SK-N-SH (cell line): ENCODE data around the gene ECHDC1. TPM values are rescaled to one million over a fixed set of nuclear protein-coding genes. Genes with fewer than 3 reads are reported as not detected.

Experiments used
- CTCF ChIA-PET: fragments of 300-600, 350-600 bp; formaldehyde crosslinking; extraction: SDS; loops from one replicate; lab custom pipeline; 2021; lab: Yijun Ruan, JAX
- POLR2A ChIA-PET: fragments of 350-600 bp; sonication (Branson Sonifier 250); formaldehyde crosslinking; extraction: SDS; loops from one replicate; lab custom pipeline; 2020; ENCODE audit warnings: antibody characterized with exemption, inconsistent platforms; lab: Yijun Ruan, JAX
- DNase-seq: peaks from one replicate; pipeline ENCODE4 v3.0.0; 2012
- H2AFZ ChIP-seq: fragments of 200-600 bp; sonication (generic); 2 replicates; pipeline ENCODE4 v1.8.1; 2016; ENCODE audit warnings: antibody characterized with exemption, mild to moderate bottlenecking, low read depth
- H3F3A ChIP-seq: fragments of 200-600 bp; sonication (generic); replicated peaks from 2 replicates; pipeline ENCODE3; 2016; ENCODE audit warnings: antibody characterized with exemption, mild to moderate bottlenecking; ENCODE audit not compliant: insufficient read depth
- H3K27ac ChIP-seq, 2 experiments: fragments of 200-500 bp in 1 of 2; fragments of 200-600 bp in 1 of 2; sonication (Bioruptor generic) in 1 of 2; sonication (generic), shearing (Covaris generic) in 1 of 2; 2 replicates each; pipeline versions ENCODE4 v1.5.1 to v1.6.1; 2014 to 2016; ENCODE audit warnings: low read depth in 2 of 2, inconsistent platforms in 1 of 2, low read length in 1 of 2, mild to moderate bottlenecking in 1 of 2, mixed read lengths in 1 of 2
- H3K27me3 ChIP-seq: fragments of 200-600 bp; sonication (generic), shearing (Covaris generic); 2 replicates; pipeline ENCODE4 v1.6.1; 2016; ENCODE audit warnings: mixed run types; ENCODE audit not compliant: insufficient read depth
- H3K36me3 ChIP-seq, 2 experiments: fragments of 200-500 bp in 1 of 2; fragments of 200-600 bp in 1 of 2; sonication (Bioruptor generic) in 1 of 2; sonication (generic) in 1 of 2; replicated peaks in 1 of 2; 2 replicates each; pipeline versions ENCODE3 to v1.5.1; 2014 to 2016; ENCODE audit warnings: low read length in 1 of 2, mild to moderate bottlenecking in 1 of 2; ENCODE audit not compliant: insufficient read depth in 2 of 2, control insufficient read depth in 1 of 2
- H3K4me1 ChIP-seq, 2 experiments: fragments of 200-500 bp in 1 of 2; fragments of 200-600 bp in 1 of 2; sonication (Bioruptor generic) in 1 of 2; sonication (generic), shearing (Covaris generic) in 1 of 2; 2 replicates each; pipeline versions ENCODE4 v1.5.1 to v1.6.1; 2014 to 2016; ENCODE audit warnings: low read depth in 1 of 2, low read length in 1 of 2, mixed run types in 1 of 2; ENCODE audit not compliant: insufficient read depth in 2 of 2, control insufficient read depth in 1 of 2
- H3K4me2 ChIP-seq: fragments of 200-600 bp; sonication (generic), shearing (Covaris generic); 2 replicates; pipeline ENCODE4 v1.6.1; 2017; ENCODE audit warnings: mixed run types
- H3K4me3 ChIP-seq, 2 experiments: fragments of 200-500 bp in 1 of 2; fragments of 200-600 bp in 1 of 2; sonication (Bioruptor generic) in 1 of 2; sonication (generic), shearing (Covaris generic) in 1 of 2; 2 replicates each; pipeline versions ENCODE4 v1.5.1 to v1.8.1; 2014 to 2016; ENCODE audit warnings: low read depth in 2 of 2, inconsistent platforms in 1 of 2, low read length in 1 of 2, mild to moderate bottlenecking in 1 of 2, mixed read lengths in 1 of 2, moderate library complexity in 1 of 2
- H3K79me2 ChIP-seq: fragments of 200-600 bp; sonication (generic); 2 replicates; pipeline ENCODE4 v1.8.1; 2017; ENCODE audit warnings: mild to moderate bottlenecking; ENCODE audit not compliant: insufficient read depth
- H3K9ac ChIP-seq: fragments of 200-600 bp; sonication (generic); 2 replicates; pipeline ENCODE4 v1.6.1; 2017; ENCODE audit warnings: mixed run types
- H3K9me2 ChIP-seq: fragments of 200-600 bp; sonication (generic); 2 replicates; pipeline ENCODE4 v1.6.1; 2017; ENCODE audit warnings: mixed run types
- H3K9me3 ChIP-seq: fragments of 200-600 bp; sonication (generic); 2 replicates; pipeline ENCODE4 v1.6.1; 2017; ENCODE audit warnings: mixed run types, mild to moderate bottlenecking, moderate library complexity
- H4K20me1 ChIP-seq: fragments of 200-600 bp; sonication (generic); 2 replicates; pipeline ENCODE4 v1.6.1; 2017; ENCODE audit warnings: mild to moderate bottlenecking, mixed run types; ENCODE audit not compliant: insufficient read depth
- CTCF ChIP-seq: fragments of 200-600 bp; sonication (generic); IDR thresholded peaks from 2 replicates; pipeline ENCODE4 v1.6.1; 2017; ENCODE audit warnings: antibody characterized with exemption, mild to moderate bottlenecking, moderate library complexity
- FOSL2 ChIP-seq: IDR thresholded peaks from 2 replicates; pipeline ENCODE4 v1.4.0; 2012; ENCODE audit warnings: low read depth, mild to moderate bottlenecking, moderate library complexity, borderline replicate concordance
- GABPA ChIP-seq: IDR thresholded peaks from 2 replicates; pipeline ENCODE4 v1.4.0; 2012; ENCODE audit warnings: low read depth, mild to moderate bottlenecking
- JUND ChIP-seq: IDR thresholded peaks from 2 replicates; pipeline ENCODE4 v1.4.0; 2012
- MXI1 ChIP-seq: IDR thresholded peaks from 2 replicates; pipeline ENCODE4 v1.6.1; 2012; ENCODE audit warnings: mild to moderate bottlenecking, low read depth, low read length, improper control_type of control experiment
- RAD21 ChIP-seq: IDR thresholded peaks from 2 replicates; pipeline ENCODE4 v1.6.1; 2012; ENCODE audit warnings: mild to moderate bottlenecking, low read length
- RCOR1 ChIP-seq: fragments of 150-350 bp; IDR thresholded peaks from 2 replicates; pipeline ENCODE4 v1.6.1; 2017; ENCODE audit warnings: antibody characterized with exemption, low read length
- RFX5 ChIP-seq: IDR thresholded peaks from 2 replicates; pipeline ENCODE4 v1.6.1; 2012; ENCODE audit warnings: mild to moderate bottlenecking, improper control_type of control experiment, low read length
- RXRA ChIP-seq: IDR thresholded peaks from 2 replicates; pipeline ENCODE4 v1.4.0; 2012; ENCODE audit warnings: low read depth, mild to moderate bottlenecking, borderline replicate concordance
- SIN3A ChIP-seq: IDR thresholded peaks from 2 replicates; pipeline ENCODE4 v1.6.1; 2012; ENCODE audit warnings: low read depth, mild to moderate bottlenecking, low read length, moderate library complexity, borderline replicate concordance
- TAF1 ChIP-seq: IDR thresholded peaks from 2 replicates; pipeline ENCODE4 v1.6.1; 2012; ENCODE audit warnings: low read depth, mild to moderate bottlenecking, low read length, moderate library complexity, borderline replicate concordance
- TCF12 ChIP-seq: IDR thresholded peaks from 2 replicates; pipeline ENCODE4 v1.4.0; 2012
- TEAD4 ChIP-seq: IDR thresholded peaks from 2 replicates; pipeline ENCODE4 v1.4.0; 2012; ENCODE audit warnings: mild to moderate bottlenecking, borderline replicate concordance; ENCODE audit not compliant: insufficient read depth
- USF1 ChIP-seq: IDR thresholded peaks from 2 replicates; pipeline ENCODE4 v1.4.0; 2012; ENCODE audit warnings: low read depth, borderline replicate concordance
- USF2 ChIP-seq: fragments of 150-350 bp; IDR thresholded peaks from 2 replicates; pipeline ENCODE4 v1.6.1; 2017; ENCODE audit warnings: antibody characterized with exemption, low read length, low read depth, borderline replicate concordance
- WGBS: methylation state at CpG from one replicate; pipeline ENCODE4 v1.1.6; 2017; ENCODE audit warnings: low lambda C conversion rate; 5-methylcytosine and 5-hydroxymethylcytosine counted together
- polyA plus RNA-seq, 3 experiments: library from polyadenylated mRNA; depleted of rRNA; stranded (reverse); fragments of >200 nt; gene quantifications; 2 replicates each; pipeline ENCODE4 v1.2.3, GENCODE V29; 2012
- TF ChIP-seq, protein P1 (sequence below): IDR thresholded peaks from 2 replicates; pipeline ENCODE4; 2012
- TF ChIP-seq, protein P2 (sequence below): IDR thresholded peaks from 2 replicates; pipeline ENCODE4 v1.4.0; 2012; ENCODE audit warnings: low read depth

ECHDC1 gene
- polyA plus RNA-seq, 1 of the 3 experiments (the other 2 are of a cell fraction) = 23.3 TPM

- Histone ChIP-seq H4K20me1 (no peaks in the 10 kb centered on the region), H3K4me1 (no peaks in the 10 kb centered on the region; a peak in 1 of 4 replicates), H3K9me2 (no peaks in the 10 kb centered on the region), H3K27ac (no peak overlapping the region), H3K4me2 (no peak overlapping the region), H3F3A (peaks cover 4% of the 10 kb centered on the region), H3K79me2 (no peaks in the 10 kb centered on the region; the same call in none of the 2 replicates), H2AFZ (no peak overlapping the region), H3K9me3 (no peaks in the 10 kb centered on the region), H3K36me3 (peaks cover 61 to 75% of the 10 kb centered on the region in 2 experiments), H3K4me3 (no peak overlapping the region), H3K27me3 (no peaks in the 10 kb centered on the region), H3K9ac (no peak overlapping the region)
- TF ChIP-seq USF2 (no peak), MXI1 (no peak), FOSL2 (no peak), CTCF (no peak), TEAD4 (no peak), TCF12 (no peak), TAF1 (no peak), GABPA (no peak)
- TF ChIP-seq, protein P1, sequence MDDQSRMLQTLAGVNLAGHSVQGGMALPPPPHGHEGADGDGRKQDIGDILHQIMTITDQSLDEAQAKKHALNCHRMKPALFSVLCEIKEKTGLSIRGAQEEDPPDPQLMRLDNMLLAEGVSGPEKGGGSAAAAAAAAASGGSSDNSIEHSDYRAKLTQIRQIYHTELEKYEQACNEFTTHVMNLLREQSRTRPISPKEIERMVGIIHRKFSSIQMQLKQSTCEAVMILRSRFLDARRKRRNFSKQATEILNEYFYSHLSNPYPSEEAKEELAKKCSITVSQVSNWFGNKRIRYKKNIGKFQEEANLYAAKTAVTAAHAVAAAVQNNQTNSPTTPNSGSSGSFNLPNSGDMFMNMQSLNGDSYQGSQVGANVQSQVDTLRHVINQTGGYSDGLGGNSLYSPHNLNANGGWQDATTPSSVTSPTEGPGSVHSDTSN = no peak
- ChIA-PET POLR2A (no interaction called here), CTCF (interaction anchor here (1.2 to 1.5 kb wide), 2 partner anchors 14 to 19 kb away, joined by 3 read pairs; no protein-coding TSS in a partner anchor)
- no peak for DNase-seq
- WGBS = 84% methylated on average over 6 of the region's 6 CpGs
These were observed 25.9 kb downstream of the ECHDC1 start for GRCh38 chr6:127317388-127318128.

- Histone ChIP-seq H3K27me3 (no peaks in the 10 kb centered on the region), H3K4me1 (peaks cover 4 to 7% of the 10 kb centered on the region in 2 experiments; a peak in 2 of 4 replicates), H3K9me2 (no peaks in the 10 kb centered on the region), H3K36me3 (peaks cover 11 to 44% of the 10 kb centered on the region in 2 experiments), H3K27ac (no peak overlapping the region), H2AFZ (no peak overlapping the region), H3K9me3 (no peaks in the 10 kb centered on the region), H3F3A (peaks cover 14% of the 10 kb centered on the region), H4K20me1 (peaks cover 5% of the 10 kb centered on the region; the same call in 1 of the 2 replicates), H3K79me2 (peaks cover 63% of the 10 kb centered on the region), H3K4me3 (no peak overlapping the region), H3K4me2 (no peak overlapping the region), H3K9ac (no peak overlapping the region)
- DNase-seq = no peak
- WGBS = 93% methylated on average over 1 of the region's 1 CpG
- ChIA-PET CTCF (interaction anchor here (1.4 to 2.6 kb wide), 2 partner anchors 11 to 17 kb away, joined by 3 to 8 read pairs; no protein-coding TSS in a partner anchor), POLR2A (no interaction called here)
- TF ChIP-seq RXRA (no peak), GABPA (no peak), JUND (no peak), TCF12 (no peak), RCOR1 (no peak), SIN3A (no peak), RFX5 (no peak), CTCF (no peak), USF1 (no peak), RAD21 (no peak)
- TF ChIP-seq, protein P2, sequence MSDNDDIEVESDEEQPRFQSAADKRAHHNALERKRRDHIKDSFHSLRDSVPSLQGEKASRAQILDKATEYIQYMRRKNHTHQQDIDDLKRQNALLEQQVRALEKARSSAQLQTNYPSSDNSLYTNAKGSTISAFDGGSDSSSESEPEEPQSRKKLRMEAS = no peak
These were observed 37.7 kb downstream of the ECHDC1 start for GRCh38 chr6:127305741-127306140.
